NCI-H2171 treated with DMSO at 0.1 percent for 48 hours (cell line): Measurements from ENCODE around the gene ITGAL.
"Not testable (repeated sequence)": the region's sequence is repeated elsewhere in the genome, so short reads cannot be mapped to it uniquely, and the experiment has no call there.

ENCODE experiments used
- DNase-seq: peaks from one replicate; lab custom pipeline; 2025; lab: John Stamatoyannopoulos, UW

Gene ITGAL

DNA sequence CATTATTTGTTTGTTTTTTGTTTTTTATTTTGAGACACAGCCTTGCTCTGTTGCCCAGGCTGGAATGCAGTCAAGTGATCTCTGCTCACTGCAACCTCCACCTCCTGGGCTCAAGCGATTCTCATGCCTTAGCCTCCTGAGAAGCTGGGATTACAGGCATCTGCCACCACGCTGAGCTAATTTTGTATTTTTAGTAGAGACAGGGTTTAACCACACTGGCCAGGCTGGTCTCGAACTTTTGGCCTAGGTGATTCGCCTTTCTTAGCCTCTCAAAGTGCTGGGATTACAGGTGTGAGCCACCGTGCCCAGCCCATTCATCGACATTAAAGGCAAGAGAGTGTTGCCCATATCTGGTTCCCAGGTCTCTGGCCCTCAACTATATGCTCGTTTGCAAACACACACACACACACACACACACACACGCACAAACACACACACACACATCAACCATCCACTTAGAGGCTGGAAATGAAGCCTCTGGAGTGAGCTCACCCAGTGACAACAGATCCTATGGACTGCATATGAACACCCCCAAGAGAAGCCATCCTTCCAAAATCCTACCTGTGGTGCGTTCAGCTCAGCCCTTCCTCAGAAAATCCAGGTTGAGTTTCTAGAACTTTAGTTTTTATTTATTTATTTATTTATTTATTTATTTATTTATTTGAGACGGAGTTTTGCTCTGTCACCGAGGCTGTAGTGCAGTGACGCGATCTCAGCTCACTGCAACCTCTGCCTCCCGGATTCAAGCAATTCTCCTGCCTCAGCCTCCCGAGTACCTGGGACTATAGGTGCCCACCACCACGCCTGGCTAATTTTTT lies 14.6 kb upstream of the ITGAL start:
- no peak for DNase-seq

DNA sequence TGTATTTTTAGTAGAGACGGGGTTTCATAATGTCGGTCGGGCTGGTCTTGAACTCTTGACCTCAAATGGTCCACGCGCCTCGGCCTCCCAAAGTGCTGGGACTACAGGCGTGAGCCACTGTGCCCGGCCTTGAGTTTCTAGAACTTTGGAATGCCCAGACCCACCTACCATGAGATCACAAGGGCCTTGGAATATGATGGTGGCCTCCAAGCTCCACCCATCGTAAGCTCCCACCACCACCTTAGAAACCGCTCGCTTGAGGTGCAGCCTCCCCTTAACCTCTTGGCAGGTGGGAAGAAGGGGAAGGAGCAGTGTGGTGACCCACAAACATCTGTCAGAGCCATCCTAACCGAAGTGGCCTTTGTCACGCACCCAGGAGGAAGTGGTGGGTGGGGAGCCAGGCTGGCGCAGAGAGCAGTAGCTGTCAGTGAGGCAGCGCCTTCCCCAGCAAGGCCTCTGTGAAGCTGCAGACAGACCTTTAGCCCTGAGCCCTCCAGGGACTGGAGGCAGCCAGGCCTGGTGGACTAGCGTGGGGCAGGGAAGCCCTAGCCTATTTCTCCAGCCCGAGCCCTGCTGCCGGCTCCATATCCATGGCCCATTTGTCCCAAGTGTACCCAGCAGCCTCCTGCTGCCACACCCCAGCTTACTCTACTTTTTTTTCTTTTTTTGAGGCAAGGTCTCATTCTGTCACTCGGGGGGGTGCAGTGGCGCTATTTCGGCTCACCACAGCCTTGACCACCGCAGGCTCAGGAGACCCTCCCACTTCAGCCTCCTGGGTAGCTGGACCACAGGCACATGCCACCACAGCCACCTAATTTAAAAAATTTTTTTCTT lies 13.8 kb upstream of the ITGAL start:
- DNase-seq = no peak

DNA sequence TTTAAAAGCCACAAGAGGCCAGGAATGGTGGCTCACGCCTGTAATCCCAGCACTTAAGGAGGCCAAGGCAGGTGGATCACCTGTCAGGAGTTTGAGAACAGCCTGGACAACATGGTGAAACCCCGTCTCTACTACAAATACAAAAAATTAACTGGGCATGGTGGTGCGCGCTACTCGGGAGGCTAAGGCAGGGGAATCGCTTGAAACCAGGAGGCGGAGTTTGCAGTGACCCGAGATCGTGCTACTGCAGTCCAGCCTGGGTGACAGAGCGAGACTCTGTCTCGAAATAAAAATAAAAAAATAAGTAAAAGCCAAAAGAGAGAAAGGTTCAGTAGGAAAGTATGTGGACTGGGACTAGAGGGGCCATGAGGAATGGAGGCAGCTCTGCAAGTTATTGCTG lies 13.1 kb upstream of the ITGAL start:
- no peak for DNase-seq

DNA sequence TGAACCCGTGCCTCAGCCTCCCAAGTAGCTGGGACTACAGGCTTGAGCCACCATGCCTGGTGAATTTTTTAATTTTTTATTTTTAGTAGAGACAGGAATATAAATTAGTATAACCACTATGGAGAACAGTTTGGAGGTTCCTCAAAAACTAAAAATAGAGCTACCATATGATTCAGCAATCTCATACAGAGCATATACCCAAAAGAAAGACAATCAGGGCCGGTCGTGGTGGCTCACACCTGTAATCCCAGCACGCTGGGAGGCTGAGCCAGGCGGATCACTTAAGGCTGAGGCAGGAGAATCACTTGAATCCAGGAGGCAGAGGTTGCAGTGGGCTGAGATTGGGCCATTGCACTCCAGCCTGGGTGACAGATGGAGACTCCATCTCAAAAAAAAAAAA lies 11.1 kb upstream of the ITGAL start:
- DNase-seq = not testable (repeated sequence)

DNA sequence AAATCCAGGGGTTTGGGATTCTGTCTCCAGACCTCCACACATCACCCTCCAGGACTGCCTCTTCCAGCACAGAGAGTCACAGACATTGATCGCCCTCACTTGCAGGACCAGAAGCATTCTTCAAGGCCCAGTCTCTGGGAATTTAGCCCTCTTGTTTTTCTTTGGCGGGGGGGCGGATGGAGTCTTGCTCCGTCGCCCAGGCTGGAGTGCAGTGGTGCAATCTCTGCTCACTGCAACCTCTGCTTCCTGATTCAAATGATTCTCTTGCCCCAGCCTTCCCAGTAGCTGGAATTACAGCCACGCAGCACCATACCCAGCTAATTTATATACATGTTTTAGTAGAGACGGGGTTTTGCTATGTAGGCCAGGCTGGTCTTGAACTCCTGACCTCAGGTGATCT lies 8.5 kb upstream of the ITGAL start:
- DNase-seq = no peak

DNA sequence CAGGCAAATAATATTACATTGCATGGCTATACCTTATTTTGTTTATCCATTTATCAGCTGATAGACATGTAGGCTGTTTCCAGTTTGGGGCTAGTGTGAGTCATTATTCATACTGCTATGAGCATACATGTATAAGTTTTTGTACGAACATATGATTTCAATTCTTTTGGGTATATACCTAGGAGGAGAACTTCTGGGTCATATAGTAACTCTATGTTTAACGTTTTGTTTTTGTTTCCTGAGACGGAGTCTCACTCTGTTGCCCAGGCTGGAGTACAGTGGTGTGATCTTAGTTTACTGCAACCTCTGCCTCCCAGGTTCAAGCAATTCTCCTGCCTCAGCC lies 2.4 kb upstream of the ITGAL start:
- DNase-seq = no peak

DNA sequence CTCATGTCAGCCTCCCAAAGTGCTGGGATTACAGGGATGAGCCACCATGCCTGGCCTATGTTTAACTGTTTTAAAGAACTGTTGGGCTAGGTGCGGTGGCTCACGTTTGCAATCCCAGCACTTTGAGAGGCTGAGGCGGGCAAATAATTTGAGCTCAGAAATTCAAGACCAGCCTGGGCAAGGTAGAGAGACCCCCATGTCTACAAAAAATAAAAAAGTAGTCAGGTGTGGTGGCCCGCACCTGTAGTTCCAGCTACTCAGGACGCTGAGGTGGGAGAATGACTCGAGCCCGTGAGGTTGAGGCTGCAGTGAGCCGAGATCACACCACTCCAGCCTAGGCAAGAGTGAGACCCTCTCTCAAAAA lies 1.9 kb upstream of the ITGAL start:
- no peak for DNase-seq

DNA sequence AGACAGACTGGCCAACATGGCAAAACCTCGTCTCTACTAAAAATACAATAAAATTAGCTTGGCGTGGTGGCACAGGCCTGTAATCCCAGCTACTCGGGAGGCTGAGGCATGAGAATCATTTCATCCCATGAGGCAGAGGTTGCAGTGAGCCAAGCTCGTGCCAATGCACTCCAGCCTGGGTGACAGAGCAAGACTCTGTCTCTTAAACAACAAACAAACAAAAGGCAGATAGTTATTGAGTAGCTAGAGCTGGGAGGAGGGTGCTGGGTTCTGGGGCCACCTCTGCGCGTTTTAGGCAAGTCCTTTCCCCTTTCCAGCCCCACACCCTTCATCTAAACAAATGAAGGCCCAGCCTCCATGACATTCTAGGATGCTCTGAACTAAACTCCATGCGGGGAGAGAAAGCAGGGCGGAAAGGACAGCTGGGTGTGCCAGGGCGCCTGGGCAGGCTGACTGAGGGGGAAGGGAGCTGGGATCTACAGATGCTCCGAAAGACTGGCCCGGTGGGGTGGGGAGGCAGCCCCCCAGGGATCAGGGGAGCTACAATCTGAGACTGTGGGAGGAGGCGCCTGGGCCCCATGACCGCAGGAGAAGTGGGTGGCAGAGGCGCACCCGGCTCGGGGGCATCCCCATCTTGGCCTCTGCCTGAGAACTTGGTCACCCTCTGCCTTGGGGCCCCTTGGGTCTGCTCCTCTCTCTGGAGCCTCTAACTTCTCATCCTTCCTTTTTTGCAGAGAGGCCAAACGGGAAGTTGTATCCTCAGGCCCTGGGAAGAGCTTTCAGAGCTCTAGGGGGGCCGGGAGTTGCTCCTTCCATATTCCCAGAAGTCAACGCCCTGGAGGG lies 910 bp downstream of the ITGAL start:
- no peak for DNase-seq

DNA sequence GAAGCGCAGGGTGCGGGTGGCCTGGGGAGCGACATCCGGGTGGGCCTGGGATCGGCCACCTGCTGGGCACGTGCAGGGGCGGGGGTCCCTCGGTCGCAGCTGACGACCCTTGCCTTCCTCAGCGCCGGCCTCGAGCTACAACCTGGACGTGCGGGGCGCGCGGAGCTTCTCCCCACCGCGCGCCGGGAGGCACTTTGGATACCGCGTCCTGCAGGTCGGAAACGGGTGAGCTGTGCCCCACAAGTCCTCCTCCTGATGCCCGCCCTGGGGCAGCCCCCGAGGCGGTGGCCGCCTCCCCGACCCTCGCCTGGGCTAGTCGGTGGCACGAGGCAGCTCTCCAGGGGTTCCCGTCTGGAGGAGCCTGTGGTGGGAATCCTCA lies 1.5 kb downstream of the ITGAL start:
- no peak for DNase-seq

DNA sequence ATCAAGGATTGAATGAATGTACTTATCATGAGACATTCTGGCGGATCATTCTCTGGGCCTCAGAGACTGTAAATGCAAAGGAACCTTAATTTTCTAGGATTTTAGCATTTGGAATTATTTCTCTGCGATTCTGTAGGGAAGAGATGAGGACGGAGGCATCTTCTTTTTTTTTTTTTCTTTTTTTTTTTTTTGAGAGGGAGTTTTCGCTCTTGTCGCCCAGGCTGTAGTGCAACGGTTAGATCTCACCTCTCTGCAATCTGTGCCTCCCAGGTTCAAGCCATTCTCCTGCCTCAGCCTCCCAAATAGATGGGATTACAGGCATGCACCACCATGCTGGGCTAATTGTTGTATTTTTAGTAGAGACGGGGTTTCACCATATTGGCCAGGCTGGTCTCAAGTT lies 2.1 kb downstream of the ITGAL start:
- DNase-seq = no peak

DNA sequence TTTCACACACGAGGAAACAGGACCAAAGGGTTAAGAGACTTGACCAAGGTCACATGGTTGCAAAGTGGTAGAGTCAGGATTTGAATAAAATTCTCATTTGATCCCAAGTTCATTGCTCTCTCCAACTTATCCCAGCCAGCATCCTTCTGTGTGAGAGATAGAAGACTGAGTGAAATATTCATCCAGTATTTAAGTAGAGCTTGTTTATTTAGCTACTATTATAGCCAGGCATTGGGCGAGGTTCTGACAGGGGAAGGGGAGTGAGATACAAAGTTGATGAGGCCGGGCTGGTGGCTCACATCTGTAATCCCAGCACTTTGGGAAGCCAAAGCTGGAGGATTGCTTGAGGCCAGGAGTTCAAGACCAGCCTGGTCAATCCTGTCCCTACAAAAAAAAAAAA lies 4.4 kb downstream of the ITGAL start:
- no peak for DNase-seq

DNA sequence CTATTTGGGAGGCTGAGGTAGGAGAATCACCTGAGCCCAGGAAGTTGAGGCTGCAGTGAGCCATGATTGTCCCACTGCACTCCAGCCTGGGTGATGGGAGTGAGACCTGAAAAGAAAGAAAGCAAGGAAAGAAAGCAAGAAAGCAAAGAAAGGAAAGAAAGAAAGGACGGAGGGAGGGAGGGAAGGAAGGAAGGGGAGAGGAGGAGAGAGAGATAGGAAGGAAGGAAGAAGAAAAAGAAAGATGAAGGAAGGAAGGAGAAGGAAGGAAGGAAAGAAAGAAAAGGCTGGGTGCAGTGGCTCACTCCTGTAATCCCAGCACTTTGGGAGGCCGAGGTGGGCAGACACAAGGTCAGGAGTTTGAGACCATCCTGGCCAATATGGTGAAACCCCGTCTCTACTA lies 5.2 kb downstream of the ITGAL start:
- DNase-seq = not testable (repeated sequence)

DNA sequence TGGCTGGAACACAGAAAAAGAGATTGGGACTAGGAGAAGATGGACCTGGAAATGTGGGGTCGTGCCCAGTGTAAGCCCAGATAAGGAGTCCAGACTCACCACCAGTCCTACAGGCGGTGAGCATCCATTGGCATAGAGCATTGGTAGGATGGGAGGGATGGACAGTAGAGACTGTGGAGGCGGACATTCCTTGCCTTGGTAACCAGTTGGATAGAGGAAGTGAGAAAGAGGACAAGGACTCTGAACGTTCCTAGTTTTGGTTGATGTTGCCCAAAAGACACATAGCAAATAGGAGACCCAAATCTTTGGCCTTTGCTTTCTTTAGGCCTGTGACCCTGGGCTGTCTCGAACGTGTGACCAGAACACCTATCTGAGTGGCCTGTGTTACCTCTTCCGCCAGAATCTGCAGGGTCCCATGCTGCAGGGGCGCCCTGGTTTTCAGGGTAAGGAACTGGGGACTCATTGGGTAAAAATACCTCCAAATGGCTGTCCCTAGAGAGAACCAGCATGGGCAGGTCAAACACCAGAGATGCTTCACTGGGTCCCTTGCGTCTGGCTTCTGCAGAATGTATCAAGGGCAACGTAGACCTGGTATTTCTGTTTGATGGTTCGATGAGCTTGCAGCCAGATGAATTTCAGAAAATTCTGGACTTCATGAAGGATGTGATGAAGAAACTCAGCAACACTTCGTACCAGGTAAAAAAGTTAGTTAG lies 6.4 kb downstream of the ITGAL start:
- DNase-seq = no peak

DNA sequence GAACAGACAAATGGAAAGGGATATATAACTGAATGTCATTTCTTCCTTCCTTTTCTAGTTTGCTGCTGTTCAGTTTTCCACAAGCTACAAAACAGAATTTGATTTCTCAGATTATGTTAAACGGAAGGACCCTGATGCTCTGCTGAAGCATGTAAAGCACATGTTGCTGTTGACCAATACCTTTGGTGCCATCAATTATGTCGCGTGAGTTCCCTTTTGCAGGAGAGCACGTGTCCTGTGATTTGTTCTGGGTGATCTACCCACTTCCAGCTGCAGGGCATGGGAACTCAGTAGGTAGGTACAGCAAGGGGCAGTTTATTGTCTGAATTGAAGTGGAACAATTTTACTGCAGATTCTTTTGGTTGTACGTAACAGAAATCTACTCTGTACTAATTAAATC lies 8.8 kb downstream of the ITGAL start:
- no peak for DNase-seq

DNA sequence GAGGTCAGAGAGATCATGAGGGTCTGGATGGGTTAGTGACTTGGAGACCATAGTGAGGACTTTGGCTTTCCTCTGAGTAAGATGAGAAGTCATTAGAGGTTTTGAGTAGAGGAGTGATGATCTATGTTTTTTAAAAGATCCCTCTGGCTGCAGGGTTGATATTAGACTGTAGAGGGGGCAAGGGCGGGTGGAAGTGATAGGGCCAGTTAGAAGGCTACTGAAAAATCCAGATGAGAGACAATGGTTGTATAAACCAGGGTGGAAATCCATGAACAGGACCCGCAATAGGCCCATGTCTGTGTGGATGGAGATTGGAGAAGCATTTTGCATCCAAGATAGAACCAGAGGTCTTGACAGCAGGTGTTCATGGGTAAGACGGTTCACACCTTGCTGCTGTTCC lies 9.8 kb downstream of the ITGAL start:
- DNase-seq = no peak

DNA sequence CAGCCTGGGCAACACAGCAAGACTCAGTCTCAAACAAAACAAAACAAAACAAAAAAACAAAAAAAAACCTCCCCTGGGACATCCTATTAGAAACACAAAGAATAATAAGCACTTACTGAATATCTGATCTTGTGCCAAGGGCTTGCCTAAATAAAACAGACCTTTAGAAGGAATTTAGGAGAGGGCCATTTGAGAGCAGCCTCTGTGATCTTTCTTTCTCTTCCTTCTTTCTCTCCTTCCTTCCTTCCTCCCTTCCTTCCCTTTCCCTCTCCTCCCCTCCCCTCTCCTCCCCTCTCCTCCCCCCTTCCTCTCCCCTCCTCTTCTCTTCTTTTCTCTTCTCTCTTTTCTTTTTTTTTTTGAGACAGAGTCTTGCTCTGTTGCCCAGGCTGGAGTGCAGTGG lies 12.3 kb downstream of the ITGAL start:
- no peak for DNase-seq

DNA sequence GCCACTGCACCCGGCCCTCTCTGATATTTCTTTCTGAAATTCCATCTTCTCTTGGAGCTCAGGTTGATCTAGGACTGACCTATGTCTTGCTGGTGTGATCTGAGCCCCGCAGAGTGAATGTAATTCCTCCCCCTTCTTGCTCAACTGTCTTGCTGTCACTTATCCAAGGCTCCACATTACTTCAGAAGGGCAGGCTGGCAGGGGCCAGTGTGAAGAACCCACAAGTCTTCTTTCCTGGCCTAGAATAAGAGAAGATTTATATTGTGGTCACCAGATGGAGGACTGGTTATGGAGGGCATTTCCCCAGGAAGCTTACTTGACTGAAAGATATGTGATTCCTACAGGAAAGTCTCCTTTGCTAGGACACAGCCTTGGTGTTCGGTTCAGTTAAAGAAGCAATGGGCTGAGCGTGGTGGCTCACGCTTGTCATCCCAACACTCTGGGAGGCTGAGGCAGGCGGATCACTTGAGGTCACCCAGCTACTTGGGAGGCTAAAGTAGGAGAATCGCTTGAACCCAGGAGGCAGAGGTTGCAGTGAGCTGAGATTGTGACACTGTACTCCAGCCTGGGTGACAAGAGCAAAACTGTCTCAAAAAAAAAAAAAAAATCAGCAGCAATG lies 13.4 kb downstream of the ITGAL start:
- no peak for DNase-seq

DNA sequence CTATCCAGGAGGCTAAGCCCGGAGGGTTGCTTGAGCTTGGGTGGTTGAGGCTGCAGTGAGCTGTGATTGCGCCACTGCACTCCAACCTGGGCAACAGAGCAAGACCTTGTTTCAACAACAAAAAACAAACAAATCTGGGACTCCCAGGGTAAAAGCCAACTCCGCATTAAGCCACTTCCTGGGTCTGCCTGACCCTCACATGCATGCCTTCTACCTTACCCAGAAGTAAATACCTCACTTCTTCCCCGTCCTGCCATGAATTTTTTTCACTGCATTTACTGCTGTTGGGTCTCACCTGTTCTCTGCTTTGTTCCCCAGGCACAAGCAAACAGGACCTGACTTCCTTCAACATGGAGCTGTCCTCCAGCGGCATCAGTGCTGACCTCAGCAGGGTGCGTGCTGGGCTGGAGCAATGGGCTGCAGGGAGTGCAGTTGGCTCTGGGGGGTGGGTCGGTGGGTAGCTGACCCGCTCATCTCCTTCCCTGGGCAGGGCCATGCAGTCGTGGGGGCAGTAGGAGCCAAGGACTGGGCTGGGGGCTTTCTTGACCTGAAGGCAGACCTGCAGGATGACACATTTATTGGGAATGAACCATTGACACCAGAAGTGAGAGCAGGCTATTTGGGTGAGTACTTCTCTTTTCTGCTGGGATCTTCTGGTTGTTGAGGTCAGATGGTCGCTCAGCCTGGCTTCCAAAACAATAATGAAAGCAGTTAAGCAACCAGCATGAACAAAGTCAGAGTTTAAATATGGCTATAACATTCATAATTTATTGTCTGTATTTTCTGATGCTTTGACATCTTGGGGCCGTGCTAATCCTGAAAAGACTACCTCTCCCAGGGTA lies 16.4 kb downstream of the ITGAL start:
- no peak for DNase-seq

DNA sequence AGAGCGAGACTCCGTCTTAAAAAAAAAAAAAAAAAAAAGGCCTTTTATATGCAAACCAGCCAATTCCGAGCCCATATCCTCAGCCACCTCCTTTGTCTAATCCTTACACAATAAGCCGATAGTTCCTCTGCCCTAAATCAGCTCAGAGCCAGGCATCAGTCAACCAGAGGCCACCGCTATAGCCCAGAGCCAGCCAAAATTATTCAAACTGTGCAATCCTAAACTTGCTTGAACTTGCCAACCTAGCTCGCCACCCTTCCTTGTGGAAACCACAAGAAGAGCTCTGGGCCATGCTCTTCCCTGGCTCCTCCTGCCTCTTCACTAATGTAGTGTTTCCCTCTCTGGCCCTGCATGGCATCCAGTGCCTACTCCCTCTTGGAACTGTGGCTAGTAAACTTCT lies 17.7 kb downstream of the ITGAL start:
- no peak for DNase-seq

DNA sequence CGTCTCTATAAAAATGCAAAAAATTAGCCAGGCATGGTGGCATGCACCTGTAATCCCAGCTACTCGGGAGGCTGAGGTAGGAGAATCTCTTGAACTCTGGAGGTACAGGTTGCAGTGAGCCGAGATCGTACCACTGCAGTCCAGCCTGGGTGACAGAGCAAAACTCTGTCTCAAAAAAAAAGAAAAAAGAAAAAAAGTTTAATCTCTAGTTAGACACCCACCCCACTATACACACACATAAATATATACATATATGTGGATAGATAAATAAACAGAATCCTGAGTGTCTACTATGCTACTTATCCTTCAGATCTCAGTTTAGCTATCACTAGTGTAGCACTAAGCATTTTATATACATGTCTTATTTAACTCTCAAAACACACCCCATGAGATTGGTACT lies 18.7 kb downstream of the ITGAL start:
- DNase-seq = no peak
